NCI-H748 treated with DMSO at 0.1 percent for 48 hours (cell line): ENCODE measurements around the gene RIMBP2.

Experiments
- DNase-seq: peaks from one replicate; lab custom pipeline; 2025; lab: John Stamatoyannopoulos, UW

RIMBP2 gene

DNA sequence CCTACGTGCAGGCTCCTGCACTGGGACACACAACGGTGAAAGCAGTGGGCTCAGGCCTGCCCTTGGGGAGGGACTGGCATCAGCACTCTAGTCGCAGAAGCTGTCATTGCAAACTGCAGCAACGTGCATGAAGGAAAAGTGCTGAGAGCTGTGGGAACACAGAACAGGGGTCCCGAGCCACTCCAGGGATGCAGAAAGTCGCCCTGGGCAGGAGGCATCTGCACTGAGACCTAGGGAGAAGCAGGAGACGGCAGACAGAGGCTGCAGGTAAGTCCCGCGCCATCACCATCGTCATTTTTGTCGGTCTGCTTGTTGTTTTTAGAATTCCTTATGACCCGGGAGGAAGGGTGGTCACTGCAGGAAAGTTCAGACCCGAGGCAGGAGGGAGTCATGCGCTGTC lies 21.6 kb upstream of the RIMBP2 start:
- no peak for DNase-seq

DNA sequence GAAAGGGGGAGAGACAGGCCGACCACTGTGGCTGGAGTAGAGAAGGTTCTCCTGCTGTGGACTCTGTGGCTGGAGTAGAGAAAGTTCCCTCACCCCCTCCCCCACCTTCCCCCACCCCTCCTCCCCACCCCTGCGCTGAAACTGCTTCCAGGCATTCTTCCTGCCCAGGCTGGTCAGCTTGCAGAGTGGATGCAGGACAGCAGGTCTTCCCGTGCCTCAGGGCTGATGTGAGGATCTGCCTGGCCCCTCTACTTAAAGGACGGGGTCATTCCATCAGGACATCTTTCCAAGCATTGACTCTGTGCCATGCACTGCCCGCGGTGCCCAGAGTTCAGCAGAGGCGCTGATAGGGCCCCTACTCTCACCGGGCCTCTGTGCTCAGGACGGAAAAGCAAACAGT lies 13.2 kb upstream of the RIMBP2 start:
- DNase-seq: no peak

DNA sequence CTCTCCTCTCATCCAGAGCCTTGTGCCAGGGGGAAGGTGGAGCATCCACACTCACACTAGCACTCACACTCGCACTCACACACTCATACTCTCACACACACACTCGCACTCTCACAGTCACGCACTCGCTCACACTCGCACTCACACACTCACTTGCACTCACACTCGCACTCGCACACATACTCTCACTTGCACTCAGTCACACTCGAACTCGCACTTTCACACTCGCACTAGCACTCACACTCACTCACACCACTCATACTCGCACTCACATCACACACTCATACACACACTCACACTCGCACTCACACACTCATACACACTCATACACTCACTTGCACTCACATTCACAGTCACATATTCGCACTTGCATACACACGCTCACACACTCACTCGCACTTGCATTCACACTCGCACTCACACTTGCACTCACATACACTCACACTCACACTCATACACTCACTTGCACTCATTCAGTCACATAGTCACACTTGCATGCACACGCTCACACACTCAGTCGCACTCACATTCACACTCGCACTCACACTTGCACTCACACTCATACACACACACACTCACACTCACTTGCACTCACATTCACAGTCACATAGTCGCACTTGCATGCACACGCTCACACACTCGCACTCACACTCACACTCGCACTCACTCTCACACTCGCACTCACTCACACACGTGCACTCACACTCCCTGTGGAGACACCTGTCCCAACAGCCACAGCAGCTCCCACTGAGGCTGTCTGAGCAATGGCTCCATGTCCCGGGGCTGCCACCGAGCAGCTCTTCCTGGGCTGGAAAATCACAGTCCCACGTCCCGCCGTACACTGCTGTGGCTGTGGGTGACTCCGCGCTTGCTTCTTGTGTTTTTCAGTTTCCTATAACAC lies 12.3 kb upstream of the RIMBP2 start:
- DNase-seq: no peak

DNA sequence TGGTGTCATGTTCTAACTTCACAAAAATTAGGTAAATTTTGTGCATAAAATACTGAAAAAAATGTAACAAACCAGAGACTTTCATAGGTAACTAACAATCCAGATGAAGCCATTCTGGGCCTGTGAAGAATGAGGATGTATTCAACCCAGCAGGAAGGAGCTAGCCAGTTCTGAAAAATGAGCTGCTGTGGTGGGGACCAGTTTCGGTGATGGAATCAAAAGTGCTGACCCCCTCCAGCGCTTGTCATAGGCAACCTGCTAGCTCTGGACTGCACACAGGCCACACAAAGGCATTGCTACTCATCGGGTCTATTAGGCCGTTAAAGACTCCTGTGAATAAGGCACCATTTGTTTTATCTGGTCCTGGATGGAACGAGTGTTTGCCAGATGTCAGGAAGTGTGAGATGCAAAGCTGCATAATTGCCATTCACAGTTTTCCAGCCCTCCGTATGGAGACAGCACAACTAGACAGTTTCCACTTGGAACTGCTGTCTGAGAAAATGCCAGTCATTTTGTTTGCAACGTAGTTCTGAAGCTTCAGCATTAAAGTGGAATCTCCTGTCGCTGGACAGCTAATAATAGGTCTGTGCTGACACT lies 3.3 kb upstream of the RIMBP2 start:
- no peak for DNase-seq

DNA sequence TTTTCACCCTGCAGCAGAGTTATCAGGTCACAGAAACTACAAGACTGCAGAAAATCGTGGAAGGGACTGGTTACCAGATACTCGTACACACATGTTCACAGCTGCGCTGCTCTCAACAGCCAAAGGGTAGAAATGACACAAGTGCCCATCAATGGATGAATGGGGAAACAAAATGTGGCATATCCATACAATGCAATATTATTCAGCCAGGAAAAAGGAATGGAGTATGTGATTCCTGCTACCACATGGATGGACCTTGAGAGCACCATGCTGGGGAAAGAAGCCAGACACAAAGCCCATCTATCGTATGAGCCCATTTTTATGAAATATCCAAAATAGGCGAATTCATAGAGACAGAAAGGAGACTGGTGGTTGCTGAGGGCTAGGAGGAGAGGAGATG lies 1.7 kb upstream of the RIMBP2 start:
- no peak for DNase-seq

DNA sequence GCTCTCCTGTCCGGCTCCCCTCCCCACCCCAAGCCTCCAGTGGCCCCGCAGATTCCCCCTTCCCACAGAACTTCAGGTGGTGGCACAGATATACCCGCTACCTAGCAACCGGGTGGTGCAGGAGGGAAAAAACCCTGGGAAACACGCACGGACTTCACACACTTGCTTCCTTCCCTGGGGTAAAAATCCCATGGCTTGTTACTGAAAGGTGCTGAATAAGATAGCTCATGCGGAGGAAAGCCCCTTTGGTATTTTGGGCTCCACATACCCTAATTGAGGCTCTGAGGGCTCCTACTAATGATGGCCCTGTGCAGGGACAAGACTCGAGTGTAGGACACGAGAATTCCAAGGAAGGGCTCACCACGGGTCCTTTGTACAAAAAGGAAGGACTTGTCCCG lies 869 bp upstream of the RIMBP2 start:
- DNase-seq: no peak

DNA sequence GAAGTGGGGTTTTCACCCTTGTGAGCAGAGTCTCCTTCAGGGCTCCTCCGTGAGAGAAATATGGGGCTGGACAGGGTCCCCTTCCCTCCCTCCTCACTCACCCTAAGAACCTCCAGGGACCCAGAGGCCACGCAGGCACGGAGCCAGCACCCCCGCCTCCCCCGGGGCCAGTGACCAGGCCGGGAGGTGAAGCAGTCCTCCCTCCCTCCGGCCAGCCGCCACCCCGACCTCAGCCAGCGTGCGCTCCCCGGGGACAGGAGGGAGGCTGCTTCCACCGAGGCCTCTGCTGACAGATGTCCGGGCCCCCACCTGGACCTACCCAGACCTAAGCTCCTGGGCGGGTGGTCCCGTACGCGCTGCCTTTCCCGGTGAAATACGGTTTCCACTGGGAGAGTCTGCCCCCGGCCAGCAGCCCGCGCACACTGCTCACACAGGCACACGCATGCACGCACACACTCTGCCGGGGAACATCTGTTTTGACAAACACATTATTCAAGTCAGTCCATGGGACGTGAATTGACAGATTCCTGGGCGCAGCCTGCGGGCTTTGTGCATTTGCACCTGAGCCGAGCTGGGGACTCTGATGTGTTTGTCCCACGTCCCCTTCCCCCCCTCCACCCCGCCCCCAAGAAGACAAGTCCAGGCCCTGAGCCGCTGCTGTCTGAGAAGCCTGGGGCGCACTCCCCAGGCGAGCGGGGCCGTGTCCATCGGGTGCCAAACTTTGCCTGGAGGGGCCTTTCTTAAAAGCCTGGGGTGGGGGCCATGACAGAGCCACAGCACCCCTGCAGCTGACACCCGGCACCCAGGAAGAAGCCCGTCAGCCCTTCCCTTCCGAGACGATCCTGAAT lies 725 bp downstream of the RIMBP2 start:
- no peak for DNase-seq

DNA sequence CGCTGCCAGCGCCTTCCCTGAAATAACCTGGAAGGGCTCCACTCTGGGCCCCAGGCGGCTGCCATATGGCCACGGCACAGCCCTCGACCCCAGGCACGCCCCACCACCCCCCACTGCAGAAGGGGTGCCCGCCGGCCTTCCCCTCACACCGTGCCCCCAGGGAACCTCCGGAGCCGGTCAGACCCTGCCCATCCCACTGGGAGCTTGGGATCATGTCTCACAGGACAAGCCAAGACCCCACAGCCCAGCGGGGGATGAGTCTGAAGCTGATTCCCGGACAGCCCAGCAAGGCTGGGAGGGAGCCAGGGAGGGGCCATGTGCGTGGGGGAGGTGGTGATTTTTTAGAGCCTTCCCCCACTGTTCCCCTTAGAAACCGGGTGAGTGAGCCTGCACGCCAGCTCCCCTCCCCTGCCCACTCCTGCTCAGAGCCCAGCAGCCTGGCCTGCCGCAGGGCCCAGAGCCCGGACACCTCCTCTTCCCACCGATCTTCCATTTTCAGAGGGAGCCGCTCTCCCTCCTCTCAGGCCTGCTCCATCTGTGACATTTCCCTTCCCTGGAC lies 1.4 kb downstream of the RIMBP2 start:
- no peak for DNase-seq

DNA sequence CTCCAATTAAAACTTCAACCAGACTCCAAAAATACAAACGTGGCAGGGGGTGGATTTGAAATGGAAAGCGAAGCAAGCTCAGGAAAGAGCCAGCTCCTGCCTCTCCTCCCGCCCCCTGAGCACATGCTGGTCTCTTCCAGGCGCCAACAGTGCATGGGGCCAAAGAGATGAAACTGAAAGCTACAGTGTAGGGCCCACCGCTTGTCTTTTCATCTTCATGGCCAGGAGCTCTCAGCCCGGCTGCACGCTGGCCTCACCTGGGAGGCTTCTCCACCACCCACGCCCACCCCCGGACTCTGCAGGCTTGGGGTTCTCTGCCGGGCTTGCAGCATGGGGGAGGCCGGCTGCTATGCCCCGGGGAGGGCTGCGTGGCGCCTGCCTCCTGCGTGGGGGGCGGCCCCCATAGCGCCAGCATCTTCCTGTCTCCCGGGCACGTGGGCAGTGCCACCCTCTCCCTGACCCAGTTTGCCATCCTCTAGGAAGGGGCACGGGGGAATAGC lies 2.0 kb downstream of the RIMBP2 start:
- no peak for DNase-seq

DNA sequence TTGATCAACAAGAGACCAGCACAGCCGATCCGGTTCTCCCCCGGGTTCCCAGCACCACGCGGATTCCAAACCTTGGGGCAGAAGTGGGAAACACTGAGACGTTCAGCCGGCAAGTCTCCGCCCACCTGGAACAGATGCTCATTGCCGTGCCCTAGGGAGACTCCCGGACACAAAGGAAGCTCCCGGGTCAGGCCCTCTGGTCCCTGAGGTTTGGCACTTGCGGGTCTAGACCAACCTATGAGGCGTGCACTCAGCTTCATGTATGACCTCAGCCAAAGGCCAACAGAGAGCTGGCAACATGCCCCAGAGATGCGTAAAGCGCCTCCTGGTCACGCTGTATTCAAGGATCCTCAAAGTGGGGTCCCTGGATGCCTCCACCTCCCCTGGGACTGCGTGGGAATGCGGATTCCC lies 2.5 kb downstream of the RIMBP2 start:
- no peak for DNase-seq

DNA sequence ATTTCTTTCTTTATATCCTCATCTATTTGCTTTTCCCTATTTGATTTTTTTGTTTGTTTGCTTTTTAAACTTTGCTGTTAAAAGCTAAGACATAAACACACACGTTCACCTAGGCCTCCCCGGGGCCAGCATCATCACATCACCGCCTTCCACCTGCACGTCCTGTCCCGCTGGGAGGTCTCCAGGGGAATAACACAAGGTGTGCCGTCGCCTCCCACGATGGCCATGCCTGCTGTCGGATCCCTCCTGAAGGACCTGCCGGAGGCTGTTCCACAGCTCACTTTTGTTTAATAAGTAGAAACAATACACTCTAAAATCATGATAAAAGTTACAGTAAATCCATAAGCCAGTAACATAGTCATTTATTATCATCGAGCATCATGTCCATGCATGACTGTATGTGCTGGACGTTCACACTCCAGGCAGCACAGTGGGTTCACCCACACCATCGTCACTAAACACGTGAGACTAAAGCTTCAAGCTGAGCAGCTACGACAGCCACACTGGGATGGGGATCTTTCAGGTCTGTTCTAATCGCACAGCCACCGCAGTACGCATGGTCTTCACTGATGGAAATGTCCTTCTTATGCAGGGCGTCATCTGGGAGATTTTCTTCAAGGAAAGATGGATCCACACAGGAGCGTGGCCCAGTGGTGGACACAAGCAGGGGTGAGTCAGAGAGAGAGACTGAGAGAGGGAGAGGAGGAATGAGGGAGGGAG lies 3.6 kb downstream of the RIMBP2 start:
- DNase-seq: no peak

DNA sequence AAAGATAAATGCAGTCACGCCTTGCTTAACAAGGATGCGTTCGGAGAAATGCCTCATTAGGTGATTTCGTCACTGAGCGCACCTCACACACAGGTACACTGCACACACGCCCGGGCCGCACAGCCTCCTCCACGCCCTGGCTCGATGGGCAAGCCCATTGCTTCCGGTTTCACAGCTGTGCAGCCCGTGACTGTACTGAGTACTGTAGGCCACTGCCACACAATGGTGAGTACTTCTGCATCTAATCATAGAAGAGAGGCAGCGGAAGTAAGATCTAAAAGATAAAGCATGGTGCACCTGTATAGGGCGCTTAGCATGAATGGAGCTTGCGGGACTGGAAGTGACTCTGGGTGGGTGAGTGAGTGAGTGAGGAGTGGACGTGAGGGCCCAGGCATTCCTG lies 4.3 kb downstream of the RIMBP2 start:
- DNase-seq: peak; percentile 79

DNA sequence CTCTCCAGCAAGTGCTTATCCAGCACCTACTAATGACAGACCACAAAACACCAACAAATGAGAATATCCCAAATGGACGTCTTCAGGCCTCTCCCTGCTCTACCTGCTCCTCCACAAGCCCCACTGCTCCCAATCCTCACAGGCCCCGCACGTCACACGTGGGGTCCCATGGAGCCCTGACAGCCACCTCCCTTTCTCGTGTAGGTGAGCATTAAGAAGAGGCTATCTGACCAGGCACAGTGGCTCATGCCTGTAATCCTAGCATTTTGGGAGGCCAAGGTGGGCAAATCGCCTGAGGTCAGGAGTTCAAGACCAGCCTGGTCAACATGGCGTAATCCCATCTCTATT lies 5.4 kb downstream of the RIMBP2 start:
- no peak for DNase-seq

DNA sequence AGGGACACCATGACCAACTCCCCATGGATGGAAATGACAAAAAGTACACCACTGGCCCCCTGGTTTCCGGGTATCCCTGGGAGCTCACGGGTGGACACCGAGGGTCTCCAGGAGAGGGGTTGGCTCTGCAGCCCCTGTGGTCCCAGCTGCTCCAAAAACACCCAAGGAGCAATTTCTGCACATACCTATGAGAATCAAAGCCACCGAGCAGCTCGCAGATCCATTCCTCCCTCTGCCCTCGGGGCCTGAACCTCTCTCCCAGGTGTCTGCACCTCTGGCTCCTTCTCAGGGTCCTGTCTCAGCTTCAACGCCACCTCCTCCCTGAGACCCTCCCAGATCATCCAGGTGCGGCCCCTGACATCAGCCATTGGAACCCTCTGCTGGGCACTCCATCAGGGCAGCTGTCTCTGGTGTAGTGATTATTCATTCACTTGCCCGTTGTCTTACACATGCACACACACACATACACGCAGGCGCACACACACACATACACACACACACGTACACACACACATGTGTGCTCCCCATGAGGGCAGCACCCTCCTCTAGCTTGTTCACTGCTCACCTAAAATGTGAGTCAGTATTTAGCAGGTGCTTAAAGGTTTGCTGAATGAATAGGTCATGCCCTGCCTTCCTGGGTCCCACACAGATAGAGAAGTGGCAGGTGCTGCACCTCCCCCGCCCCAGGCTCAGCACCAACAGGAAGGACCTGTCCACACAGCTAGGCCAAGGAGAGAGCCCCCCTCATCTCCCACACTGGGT lies 5.9 kb downstream of the RIMBP2 start:
- no peak for DNase-seq

DNA sequence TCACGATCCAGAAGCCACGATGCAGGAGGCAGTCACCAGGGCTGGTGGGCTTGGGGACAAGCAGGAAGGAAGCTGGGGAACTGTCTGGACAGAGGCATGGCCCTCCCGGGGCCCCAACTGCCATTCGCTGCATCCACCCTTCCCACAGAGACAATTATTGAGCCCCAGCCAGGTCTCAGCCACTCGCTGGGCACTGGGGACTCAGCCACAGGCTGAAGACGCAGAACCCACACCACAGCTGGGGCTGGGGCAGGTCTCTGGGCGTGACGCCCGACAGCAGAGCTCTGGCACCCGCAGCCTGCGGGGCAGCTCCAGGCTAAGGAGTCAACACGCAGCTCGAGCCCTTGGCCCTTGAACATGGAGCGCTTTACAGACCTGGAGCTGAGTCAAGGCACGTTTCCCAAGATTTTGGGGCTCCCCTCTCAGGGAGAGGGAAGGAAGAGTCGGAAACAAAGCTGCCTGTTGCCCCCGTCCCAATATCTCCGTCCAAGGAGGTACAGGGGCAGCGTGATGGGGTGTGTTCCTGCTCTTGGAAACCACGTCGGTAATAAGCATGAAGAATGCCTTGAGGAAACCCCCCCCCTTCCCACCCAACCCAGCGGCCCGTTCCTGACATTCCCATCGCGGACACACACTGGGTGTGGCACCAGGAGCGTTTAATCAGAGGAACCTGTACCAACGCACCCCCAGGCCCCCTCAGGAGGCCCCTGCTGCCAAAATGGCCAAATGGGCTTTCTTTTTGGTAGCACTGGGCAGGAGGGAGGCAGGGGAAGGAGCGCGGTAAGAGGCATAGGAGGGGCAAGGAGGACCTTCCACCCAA lies 6.7 kb downstream of the RIMBP2 start:
- no peak for DNase-seq

DNA sequence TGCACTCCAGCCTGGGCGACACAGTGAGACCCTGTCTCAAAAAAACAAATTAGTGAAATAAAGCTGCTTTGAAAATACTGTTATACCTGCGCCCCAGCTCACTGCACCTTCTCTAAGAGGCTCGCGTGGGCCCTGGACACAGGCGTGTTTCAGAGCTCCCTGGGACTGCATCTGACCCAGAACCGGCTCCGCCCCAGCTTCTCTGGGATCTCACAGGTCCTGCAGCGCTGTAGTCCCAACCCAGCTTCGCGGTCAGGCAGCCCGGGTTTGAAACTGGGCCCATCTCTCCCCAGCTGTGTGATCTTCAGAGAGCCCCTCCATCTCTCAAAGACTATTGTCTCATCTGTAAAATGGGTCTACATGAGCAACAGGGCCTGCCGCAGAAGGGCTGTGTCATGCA lies 7.5 kb downstream of the RIMBP2 start:
- DNase-seq: no peak

DNA sequence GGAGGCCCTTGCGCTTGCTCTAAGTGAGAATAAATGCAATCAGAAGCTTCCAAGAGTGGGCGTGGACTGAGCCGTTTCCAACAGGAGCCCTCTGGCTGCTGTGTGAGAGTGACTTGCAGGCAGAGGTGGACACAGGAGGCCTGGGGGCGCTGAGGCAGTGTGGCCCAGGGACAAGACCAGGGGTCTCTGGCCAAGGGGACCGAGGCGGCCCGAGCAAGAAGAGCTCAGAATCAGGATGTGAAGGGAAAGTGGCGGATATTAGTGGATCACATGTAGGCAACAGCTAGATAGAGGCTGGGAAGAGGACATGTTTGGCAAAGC lies 8.6 kb downstream of the RIMBP2 start:
- no peak for DNase-seq

DNA sequence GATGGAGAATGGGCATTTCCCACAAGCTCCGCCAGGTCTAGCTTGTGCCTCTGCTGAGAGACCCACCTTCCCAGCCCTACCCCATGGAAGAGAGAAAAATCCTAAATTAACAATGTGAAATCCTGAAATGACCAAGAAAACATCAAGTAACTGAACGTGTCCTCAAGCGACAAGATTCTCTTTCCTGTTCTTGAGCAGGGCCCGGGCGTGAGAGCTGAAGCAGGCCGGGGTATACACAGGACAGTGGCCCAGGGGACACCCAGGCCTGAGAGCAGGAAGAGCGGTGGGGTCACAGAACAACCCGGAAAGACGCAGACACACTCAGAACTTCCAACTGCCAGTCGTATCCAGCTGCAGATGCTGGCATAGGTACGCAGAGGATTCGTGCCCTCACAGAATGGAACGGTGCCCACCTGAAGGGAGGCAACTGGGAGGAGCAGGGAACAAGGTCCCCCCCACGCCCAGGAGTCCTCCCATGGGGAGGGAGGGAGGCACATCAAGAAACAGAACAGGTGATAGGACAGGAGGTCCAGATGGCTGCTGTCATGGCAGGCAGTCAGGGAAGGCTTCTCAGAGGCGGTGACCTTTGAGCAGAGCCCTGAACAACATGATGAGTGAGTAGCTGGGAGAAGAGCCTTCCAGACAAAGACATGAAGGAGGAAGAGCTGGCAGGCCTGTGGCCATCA lies 9.1 kb downstream of the RIMBP2 start:
- DNase-seq: no peak

DNA sequence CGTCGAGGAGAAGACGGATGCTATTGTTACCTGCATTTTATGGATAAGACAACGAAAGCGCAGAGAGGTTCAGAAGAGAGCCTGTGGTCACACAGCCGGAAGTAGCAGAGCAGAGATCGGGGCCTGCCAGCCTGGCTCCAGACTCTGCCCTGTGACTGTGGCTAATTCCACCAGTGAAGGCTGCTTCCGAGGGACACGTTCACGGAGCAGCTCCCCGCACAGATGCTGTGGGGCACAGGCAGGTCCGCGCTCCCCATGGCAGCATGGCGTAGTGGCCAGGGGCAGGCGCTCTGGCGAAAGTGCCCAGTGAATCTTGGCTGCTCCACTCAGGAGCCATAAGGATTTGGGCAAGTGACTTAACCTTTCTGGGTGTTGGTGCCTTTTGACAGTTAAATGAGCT lies 9.8 kb downstream of the RIMBP2 start:
- no peak for DNase-seq
